Measurements from ENCODE around the gene C4orf50. TPM values are rescaled to one million over a fixed set of nuclear protein-coding genes. Genes with fewer than 3 reads are reported as not detected.

The C4orf50 gene
- polyA plus RNA-seq, 4 donors, result 0.04 to 0.49 TPM; not detected in 2

- whole genome bisulfite sequencing, 3 donors, result 39 to 49% (median 41%) methylated on average over 7 of the region's 7 CpGs
Observed at GRCh38 chr4:5894266-5894665, 124.0 kb downstream of the C4orf50 start.

GRCh38 chr4:5893591-5893990 is 124.6 kb downstream of the C4orf50 start:
- FAIRE-seq, result no peak
- no peak overlapping the region for H3K27ac ChIP-seq (ENCODE audit: low read depth in 1 of 3, low read length in 2 of 3)
- peaks cover 22 to 56% (median 49%) of the 10 kb centered on the region in 3 donors for H3K27me3 ChIP-seq (ENCODE audit: control insufficient read depth in 3 of 3, insufficient read depth in 3 of 3, low read length in 3 of 3)
- no peaks in the 10 kb centered on the region for H3K4me1 ChIP-seq (ENCODE audit: control insufficient read depth in 3 of 3, insufficient read depth in 2 of 3, low read depth in 1 of 3, low read length in 2 of 3)
- H3K4me3 ChIP-seq (ENCODE audit: low read depth in 1 of 3, low read length in 3 of 3), result no peak overlapping the region
- no peak for DNase-seq
- WGBS, 3 donors, result 68 to 77% (median 73%) methylated on average over 8 of the region's 8 CpGs
- peaks cover 0 to 2% of the 10 kb centered on the region in 2 donors for H3K9me3 ChIP-seq (ENCODE audit: control insufficient read depth in 2 of 2, insufficient read depth in 1 of 2, low read depth in 1 of 2, low read length in 1 of 2)
- H3K36me3 ChIP-seq (ENCODE audit: control insufficient read depth in 3 of 3, insufficient read depth in 2 of 3, low read depth in 1 of 3, low read length in 3 of 3), result no peaks in the 10 kb centered on the region

More at GRCh38 chr4:5894266-5894665, 124.0 kb downstream of the C4orf50 start:
- Histone ChIP-seq H3K4me3 (ENCODE audit: low read depth in 1 of 3, low read length in 3 of 3) (no peak overlapping the region), H3K27me3 (ENCODE audit: control insufficient read depth in 3 of 3, insufficient read depth in 3 of 3, low read length in 3 of 3) (peaks cover 16 to 51% (median 46%) of the 10 kb centered on the region in 3 donors), H3K4me1 (ENCODE audit: control insufficient read depth in 3 of 3, insufficient read depth in 2 of 3, low read depth in 1 of 3, low read length in 2 of 3) (no peaks in the 10 kb centered on the region), H3K9me3 (ENCODE audit: control insufficient read depth in 2 of 2, insufficient read depth in 1 of 2, low read depth in 1 of 2, low read length in 1 of 2) (peaks cover 0 to 2% of the 10 kb centered on the region in 2 donors), H3K36me3 (ENCODE audit: control insufficient read depth in 3 of 3, insufficient read depth in 2 of 3, low read depth in 1 of 3, low read length in 3 of 3) (no peaks in the 10 kb centered on the region), H3K27ac (ENCODE audit: low read depth in 1 of 3, low read length in 2 of 3) (no peak overlapping the region)
- DNase-seq, result no peak
- FAIRE-seq, result no peak

GRCh38 chr4:5893004-5893580 is 125.1 kb downstream of the C4orf50 start, which contains the start of gene CRMP1:
Gene CRMP1 (minus strand): TSS chr4:5893086. CDS start chr4:5892969, 117 bp downstream.
- no peak within 1 kb of the TSS for H3K27ac ChIP-seq (ENCODE audit: low read depth in 1 of 3, low read length in 2 of 3)
- no peak for DNase-seq
- no peak for FAIRE-seq
- H3K36me3 ChIP-seq (ENCODE audit: control insufficient read depth in 3 of 3, insufficient read depth in 2 of 3, low read depth in 1 of 3, low read length in 3 of 3), result no peaks in the 10 kb centered on the region
- no peaks in the 10 kb centered on the region for H3K4me1 ChIP-seq (ENCODE audit: control insufficient read depth in 3 of 3, insufficient read depth in 2 of 3, low read depth in 1 of 3, low read length in 2 of 3)
- peaks cover 27 to 52% (median 49%) of the 10 kb centered on the region in 3 donors for H3K27me3 ChIP-seq (ENCODE audit: control insufficient read depth in 3 of 3, insufficient read depth in 3 of 3, low read length in 3 of 3)
- H3K9me3 ChIP-seq (ENCODE audit: control insufficient read depth in 2 of 2, insufficient read depth in 1 of 2, low read depth in 1 of 2, low read length in 1 of 2), result peaks cover 0 to 2% of the 10 kb centered on the region in 2 donors
- WGBS, 3 donors, result 6 to 20% (median 9%) methylated on average over 21 to 67 of the region's 67 CpGs
- no peak within 1 kb of the TSS for H3K4me3 ChIP-seq (ENCODE audit: low read depth in 1 of 3, low read length in 3 of 3)

GRCh38 chr4:5892323-5893003 is 125.8 kb downstream of the C4orf50 start:
- peaks cover 32 to 55% (median 49%) of the 10 kb centered on the region in 3 donors for H3K27me3 ChIP-seq (ENCODE audit: control insufficient read depth in 3 of 3, insufficient read depth in 3 of 3, low read length in 3 of 3)

GRCh38 chr4:5891563-5892322 is 126.5 kb downstream of the C4orf50 start:
- H3K4me1 ChIP-seq (ENCODE audit: control insufficient read depth in 3 of 3, insufficient read depth in 2 of 3, low read depth in 1 of 3, low read length in 2 of 3), result no peaks in the 10 kb centered on the region
- peaks cover 0 to 2% of the 10 kb centered on the region in 2 donors for H3K9me3 ChIP-seq (ENCODE audit: control insufficient read depth in 2 of 2, insufficient read depth in 1 of 2, low read depth in 1 of 2, low read length in 1 of 2)
- H3K36me3 ChIP-seq (ENCODE audit: control insufficient read depth in 3 of 3, insufficient read depth in 2 of 3, low read depth in 1 of 3, low read length in 3 of 3), result no peaks in the 10 kb centered on the region
- H3K27ac ChIP-seq (ENCODE audit: low read depth in 1 of 3, low read length in 2 of 3), result no peak overlapping the region
- FAIRE-seq (no peak), DNase-seq (no peak)
- H3K27me3 ChIP-seq (ENCODE audit: control insufficient read depth in 3 of 3, insufficient read depth in 3 of 3, low read length in 3 of 3), result peaks cover 32 to 62% (median 50%) of the 10 kb centered on the region in 3 donors
- no peak overlapping the region for H3K4me3 ChIP-seq (ENCODE audit: low read depth in 1 of 3, low read length in 3 of 3)
- WGBS, 3 donors, result 15 to 34% (median 30%) methylated on average over 34 of the region's 34 CpGs

More at GRCh38 chr4:5892323-5893003, 125.8 kb downstream of the C4orf50 start:
- Histone ChIP-seq H3K27ac (ENCODE audit: low read depth in 1 of 3, low read length in 2 of 3) (no peak overlapping the region), H3K4me3 (ENCODE audit: low read depth in 1 of 3, low read length in 3 of 3) (no peak overlapping the region), H3K9me3 (ENCODE audit: control insufficient read depth in 2 of 2, insufficient read depth in 1 of 2, low read depth in 1 of 2, low read length in 1 of 2) (peaks cover 0 to 2% of the 10 kb centered on the region in 2 donors), H3K36me3 (ENCODE audit: control insufficient read depth in 3 of 3, insufficient read depth in 2 of 3, low read depth in 1 of 3, low read length in 3 of 3) (no peaks in the 10 kb centered on the region), H3K4me1 (ENCODE audit: control insufficient read depth in 3 of 3, insufficient read depth in 2 of 3, low read depth in 1 of 3, low read length in 2 of 3) (no peaks in the 10 kb centered on the region)
- DNase-seq (no peak), FAIRE-seq (no peak)
- WGBS, 3 donors, result 6 to 24% (median 13%) methylated on average over 56 to 100 of the region's 100 CpGs

GRCh38 chr4:5890063-5890727 is 128.0 kb downstream of the C4orf50 start:
- Histone ChIP-seq H3K9me3 (ENCODE audit: control insufficient read depth in 2 of 2, insufficient read depth in 1 of 2, low read depth in 1 of 2, low read length in 1 of 2) (peaks cover 0 to 2% of the 10 kb centered on the region in 2 donors), H3K4me3 (ENCODE audit: low read depth in 1 of 3, low read length in 3 of 3) (peak overlapping the region in 1 of 3 donors; percentile 22), H3K4me1 (ENCODE audit: control insufficient read depth in 3 of 3, insufficient read depth in 2 of 3, low read depth in 1 of 3, low read length in 2 of 3) (no peaks in the 10 kb centered on the region), H3K27me3 (ENCODE audit: control insufficient read depth in 3 of 3, insufficient read depth in 3 of 3, low read length in 3 of 3) (peaks cover 32 to 64% (median 54%) of the 10 kb centered on the region in 3 donors), H3K27ac (ENCODE audit: low read depth in 1 of 3, low read length in 2 of 3) (no peak overlapping the region), H3K36me3 (ENCODE audit: control insufficient read depth in 3 of 3, insufficient read depth in 2 of 3, low read depth in 1 of 3, low read length in 3 of 3) (no peaks in the 10 kb centered on the region)
- 4 to 8% (median 6%) methylated on average over 40 to 41 of the region's 41 CpGs for WGBS, 3 donors
- DNase-seq, result peak in 1 of 2 donors; percentile 40
- FAIRE-seq, result no peak

- WGBS, 3 donors, result 23 to 26% (median 25%) methylated on average over 8 of the region's 8 CpGs
- FAIRE-seq (no peak), DNase-seq (no peak)
- peaks cover 0 to 2% of the 10 kb centered on the region in 2 donors for H3K9me3 ChIP-seq (ENCODE audit: control insufficient read depth in 2 of 2, insufficient read depth in 1 of 2, low read depth in 1 of 2, low read length in 1 of 2)
- H3K27ac ChIP-seq (ENCODE audit: low read depth in 1 of 3, low read length in 2 of 3), result no peak overlapping the region
- no peaks in the 10 kb centered on the region for H3K4me1 ChIP-seq (ENCODE audit: control insufficient read depth in 3 of 3, insufficient read depth in 2 of 3, low read depth in 1 of 3, low read length in 2 of 3)
- H3K36me3 ChIP-seq (ENCODE audit: control insufficient read depth in 3 of 3, insufficient read depth in 2 of 3, low read depth in 1 of 3, low read length in 3 of 3), result no peaks in the 10 kb centered on the region
- H3K4me3 ChIP-seq (ENCODE audit: low read depth in 1 of 3, low read length in 3 of 3), result peak overlapping the region in 1 of 3 donors; percentile 15
- peaks cover 32 to 59% (median 48%) of the 10 kb centered on the region in 3 donors for H3K27me3 ChIP-seq (ENCODE audit: control insufficient read depth in 3 of 3, insufficient read depth in 3 of 3, low read length in 3 of 3)
Observed at GRCh38 chr4:5889002-5889696, 129.1 kb downstream of the C4orf50 start.
